GM21576 (cell line): Measurements from ENCODE around the gene RUSF1.
"Not testable (repeated sequence)": the region's sequence is repeated elsewhere in the genome, so short reads cannot be mapped to it uniquely, and the experiment has no call there.

Source experiments
- ATAC-seq: cut with Tn5 transposase; IDR thresholded peaks from one replicate; pipeline ENCODE4 v1.9.1; 2021; ENCODE audit warnings: mild to moderate bottlenecking, moderate library complexity; ENCODE audit not compliant: unreplicated experiment

RUSF1 gene

DNA sequence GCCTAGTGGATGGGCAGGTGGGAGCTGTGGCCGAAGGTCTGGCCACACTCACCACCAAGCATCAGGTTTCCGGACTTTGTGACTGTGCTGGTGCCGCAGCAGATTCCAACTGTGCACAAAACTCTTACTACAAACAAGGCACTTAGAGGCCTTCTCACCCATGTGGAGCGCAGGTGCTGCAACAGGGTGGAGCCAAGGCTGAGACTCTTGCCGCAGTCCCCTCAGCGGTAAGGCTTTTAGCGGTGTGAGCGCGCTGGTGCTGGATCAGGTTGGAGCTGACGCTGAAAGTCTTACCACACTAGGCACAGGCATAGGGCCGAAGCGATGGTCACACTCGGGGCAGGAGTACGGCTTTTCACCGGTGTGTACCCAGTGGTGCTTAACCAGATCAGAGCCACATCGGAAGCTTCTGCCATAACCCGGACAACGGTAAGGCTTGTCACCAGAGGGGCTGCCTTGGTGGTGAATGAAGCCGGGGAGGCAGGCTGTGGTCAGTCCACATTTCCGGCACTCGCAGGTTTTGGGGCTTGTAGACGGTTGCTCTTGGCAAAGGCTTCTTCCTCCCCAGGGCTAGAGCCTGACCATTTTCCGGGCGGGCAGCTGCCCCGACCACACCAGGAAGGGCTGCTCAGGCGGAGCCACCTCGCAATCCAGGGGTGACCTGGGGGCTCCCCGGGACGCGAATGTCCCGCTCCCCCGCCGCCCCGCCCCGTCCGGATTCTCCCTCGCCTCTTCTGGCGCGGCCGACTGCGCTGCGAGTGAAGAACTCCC is 49.9 kb downstream of the RUSF1 start:
- ATAC-seq, result peak; percentile 9

DNA sequence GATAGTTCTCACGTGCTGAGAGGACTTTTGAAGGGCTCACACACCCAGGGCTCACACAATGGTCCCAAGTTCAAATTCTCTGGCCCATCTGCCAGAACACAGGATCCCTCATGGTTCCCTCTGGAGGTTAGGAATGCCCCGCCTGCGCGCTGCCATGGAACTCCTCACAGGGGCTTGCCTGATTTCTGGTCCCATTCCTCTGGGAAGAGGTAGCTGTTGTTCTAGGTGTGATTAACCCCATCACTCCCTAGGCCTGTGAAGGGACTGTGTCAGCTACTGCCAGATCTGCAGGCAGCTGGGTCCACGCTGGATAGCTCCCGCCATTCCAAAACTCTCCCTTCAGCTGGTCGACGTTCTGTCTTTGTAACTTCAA is 51.2 kb downstream of the RUSF1 start:
- no peak for ATAC-seq

DNA sequence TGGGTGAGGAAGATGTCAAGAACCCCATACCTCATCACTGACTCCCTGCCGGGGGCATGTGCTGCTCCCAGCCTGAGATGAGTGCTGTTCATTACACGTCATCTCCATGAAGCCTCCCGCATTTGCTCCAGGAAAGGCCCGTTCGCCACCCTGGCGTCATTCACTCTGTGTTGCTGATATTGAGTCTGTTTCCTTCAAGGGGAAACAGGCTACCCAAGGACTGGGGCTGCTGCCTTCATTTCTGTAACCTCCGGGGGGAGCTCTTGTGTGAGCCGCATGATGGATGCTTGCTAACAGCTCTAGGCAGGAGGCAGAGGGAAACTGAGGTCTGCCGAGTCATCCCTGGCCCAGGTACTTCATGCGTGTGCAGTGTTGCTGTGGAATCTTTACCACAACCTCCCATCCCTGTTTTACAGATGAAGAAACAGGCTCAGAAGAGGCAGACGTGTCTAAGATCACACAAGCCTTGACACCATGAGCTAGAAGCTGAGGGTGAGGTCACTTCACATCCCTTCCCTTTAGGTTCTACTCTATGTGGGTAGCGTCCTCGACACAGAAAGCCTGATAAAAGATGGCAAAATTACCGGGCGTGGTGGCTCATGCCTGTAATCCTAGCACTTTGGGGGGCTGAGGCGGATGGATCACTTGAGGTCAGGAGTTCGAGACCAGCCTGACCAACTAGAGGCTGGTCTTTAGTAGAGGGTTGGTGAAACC is 52.4 kb downstream of the RUSF1 start:
- ATAC-seq, result no peak

DNA sequence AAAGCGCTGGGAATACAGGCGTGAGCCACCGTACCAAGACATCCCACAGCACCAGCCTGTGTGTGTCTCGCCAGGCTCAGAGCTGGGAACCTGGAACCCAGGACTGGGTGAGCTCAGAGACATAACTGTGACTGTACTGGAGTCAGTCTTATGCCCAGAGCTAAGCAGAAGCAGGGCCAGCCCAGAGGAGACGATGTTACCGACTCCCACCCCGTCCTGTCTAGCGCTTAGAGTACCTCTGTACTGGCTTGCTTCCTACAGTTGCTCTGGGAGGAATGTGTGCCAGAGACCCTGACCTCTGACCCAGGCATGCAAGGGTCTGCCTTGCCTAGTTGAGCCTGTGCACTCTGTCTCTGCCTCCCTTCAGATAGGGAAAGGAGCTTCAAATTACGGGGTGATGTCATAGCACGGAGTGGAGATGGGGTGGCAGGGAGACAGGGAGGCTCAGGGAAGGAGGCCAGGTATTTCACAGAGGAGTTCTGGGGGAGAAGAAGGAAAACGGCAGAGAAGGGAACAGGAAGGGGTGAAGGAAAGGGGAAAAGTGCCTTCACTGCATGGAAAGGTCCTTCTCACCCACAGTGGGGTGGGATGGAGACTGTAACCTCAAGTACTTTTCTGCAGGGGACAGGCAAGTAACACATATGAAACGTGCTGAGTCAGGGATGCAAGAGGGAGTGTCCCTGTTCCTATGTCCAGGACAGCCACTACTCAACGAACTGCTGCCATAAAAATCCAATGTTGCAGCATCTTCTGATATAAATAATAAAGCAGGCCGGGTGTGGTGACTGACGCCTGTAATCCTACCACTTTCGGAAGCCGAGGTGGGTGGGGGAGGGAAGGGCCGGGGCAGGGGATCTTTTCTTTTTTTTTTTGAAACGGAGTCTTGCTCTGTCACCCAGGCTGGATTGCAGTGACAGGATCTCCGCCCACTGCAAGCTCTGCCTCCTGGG is 54.7 kb downstream of the RUSF1 start:
- ATAC-seq, result no peak

DNA sequence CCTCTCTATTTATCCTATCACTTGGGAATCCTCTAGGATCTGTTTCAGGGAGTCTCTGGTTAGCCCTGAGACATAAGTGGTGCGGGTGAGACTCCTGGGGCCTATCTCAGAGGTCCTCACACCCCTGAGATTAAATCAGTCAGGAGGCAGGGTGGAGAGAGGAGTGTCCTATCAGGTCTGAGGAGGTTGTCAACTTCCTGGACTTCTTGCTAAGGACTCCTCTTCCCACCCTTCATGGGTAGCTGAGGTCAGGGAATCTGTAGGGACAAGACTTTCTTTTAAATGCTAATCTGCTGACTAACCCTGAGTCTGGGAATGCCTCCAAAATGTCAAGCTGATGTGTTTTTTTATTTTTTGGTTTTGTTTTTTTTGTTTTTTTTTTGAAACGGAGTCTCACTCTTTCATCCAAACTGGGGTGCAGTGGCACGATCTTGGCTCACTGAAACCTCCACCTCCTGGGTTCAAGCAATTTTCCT is 55.5 kb downstream of the RUSF1 start:
- ATAC-seq, result no peak

DNA sequence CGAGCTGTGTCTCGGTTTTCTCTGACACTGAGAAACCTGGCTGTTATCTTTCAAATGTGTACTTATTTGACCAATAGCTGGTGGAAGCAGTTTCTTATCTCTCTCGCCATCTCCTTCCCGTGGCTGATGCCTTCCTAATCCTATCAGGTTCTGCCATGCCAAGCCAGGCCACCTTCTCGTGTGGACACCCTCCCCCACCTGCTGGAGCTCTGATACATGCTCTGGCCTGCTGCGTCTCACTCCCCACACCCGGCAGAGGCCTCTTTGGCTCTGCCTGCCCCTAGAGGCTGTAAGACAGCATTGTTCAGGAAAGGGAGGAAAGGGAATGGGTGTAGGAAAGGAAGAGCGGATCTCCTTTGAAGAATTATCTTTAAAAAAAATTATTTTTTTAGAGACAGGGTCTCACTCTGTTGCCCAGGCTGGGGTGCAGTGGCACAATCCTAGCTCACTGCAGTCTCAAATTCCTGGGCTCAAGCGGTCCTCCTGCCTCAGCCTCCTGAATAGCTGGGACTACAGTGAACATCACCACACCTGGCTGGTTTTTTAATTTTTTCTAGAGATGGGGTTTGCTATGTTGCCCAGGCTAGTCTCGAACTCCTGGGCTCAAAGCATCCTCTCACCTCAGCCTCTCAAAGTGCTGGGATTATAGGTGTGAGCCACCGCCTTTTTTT is 56.4 kb downstream of the RUSF1 start:
- no peak for ATAC-seq

DNA sequence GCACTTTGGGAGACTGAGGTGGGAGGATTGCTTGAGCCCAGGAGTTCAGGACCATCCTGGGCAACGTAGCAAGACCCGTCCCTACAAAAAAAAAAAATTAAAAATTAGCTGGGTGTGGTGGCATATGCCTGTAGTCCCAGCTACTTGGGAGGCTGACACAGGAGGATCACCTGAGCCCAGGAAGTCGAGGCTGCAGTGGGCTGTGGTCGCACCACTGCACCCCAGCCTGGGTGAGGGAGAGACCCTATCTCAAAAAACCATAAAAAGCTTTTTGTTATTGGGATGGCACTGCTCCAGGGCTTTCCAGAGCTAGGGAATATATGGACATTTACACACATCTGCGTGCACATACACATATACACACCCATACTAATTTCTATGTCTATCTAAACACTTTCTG is 57.0 kb downstream of the RUSF1 start:
- ATAC-seq, result no peak

DNA sequence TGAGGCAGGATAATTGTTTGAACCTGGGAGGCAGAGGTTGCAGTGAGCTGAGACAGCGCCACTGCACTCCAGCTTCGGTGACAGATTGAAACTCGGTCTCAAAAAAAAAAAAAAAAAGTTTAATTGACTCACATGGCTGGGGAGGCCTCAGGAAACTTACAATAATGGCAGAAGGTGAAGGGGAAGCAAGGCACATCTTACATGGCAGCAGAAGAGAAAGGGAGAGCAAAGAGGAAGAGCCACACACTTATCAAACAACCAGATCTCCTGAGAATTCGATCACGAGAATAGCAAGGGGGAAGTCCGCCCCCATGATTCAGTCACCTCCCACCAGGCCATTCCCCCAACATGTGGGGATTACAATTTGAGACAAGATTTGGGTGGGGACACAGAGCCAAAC is 62.3 kb downstream of the RUSF1 start:
- not testable (repeated sequence) for ATAC-seq

DNA sequence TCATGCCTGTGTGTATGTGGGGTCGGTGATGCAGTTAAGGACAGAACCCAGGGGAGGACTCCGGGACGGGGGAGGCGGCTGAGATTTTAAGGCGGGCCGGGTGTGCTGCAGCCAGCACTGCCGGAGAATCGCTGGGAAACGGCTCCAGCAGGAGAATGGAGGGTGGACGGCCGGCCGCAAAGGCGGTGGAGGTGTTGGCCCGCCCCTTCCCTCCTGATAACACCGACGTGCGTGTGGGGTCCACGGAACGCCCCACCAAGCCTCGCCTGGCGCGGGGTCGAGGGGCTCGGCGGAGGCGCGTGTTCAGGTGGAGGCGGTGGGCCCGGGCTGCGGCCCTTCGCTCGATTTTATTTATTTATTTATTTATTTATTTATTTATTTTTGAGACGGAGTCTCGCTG is 66.2 kb downstream of the RUSF1 start:
- ATAC-seq, result no peak

DNA sequence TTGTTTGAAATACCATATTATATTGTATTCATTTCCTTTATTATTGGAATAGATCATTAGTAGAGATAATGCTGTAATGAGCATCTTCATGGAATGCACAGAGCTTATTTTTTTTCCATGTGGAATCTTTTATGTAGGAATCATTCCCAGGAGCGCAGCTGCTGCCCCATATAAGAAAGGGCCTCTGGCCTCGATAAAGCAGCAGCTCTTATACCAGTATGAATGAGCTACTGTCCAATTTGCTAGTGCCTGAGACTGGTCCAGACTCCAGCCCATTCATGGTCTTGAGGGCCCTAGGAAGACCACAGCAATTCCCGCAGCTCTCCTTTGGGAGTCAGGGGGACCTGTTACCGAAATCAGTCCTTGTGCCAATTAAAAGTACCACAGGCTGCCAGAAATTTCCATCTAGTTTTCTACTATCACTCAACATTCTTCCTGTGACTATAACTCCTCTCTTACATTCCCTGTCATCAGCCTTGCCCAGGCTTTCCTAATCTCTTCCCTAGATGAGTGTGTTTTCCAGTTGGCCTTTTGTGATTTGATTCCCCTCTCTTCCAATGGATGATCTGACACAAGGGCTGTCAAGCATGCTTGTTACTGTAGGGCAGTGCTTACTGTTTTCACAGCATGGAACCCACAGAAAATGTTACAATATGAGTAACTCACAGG is 67.5 kb downstream of the RUSF1 start:
- no peak for ATAC-seq

DNA sequence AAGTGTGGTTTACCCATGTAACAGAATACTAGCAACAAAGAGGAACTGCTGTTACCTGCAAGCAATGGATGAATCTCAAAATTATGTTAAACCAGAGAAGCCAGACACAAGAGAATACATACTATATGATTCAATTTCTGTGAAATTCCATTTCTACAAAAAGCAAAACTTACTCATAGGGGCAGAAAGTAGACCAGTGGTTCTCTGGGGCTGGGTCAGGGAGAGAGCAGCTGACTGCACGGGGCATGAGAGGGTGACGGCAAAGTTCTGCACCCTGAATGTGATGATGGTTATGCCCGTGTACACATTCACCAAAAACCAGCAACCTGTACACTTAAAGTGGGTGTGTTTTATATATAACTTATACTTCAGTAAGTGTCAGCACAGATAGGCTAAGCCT is 68.7 kb downstream of the RUSF1 start:
- no peak for ATAC-seq
